PFSK-1 (cell line): ENCODE results near the gene AMMECR1.

Experiments
- FOXP2 ChIP-seq: optimal IDR thresholded peaks from 2 replicates; pipeline ENCODE3; 2011; ENCODE audit warnings: borderline replicate concordance, control low read depth, inconsistent platforms; ENCODE audit not compliant: insufficient read depth; ENCODE audit errors: extremely low read length, extremely low read depth
- POLR2AphosphoS5 ChIP-seq: IDR thresholded peaks from 2 replicates; pipeline ENCODE4 v1.6.1; 2012; ENCODE audit warnings: low read depth, mild to moderate bottlenecking, control low read depth, low read length, moderate library complexity
- TAF1 ChIP-seq: IDR thresholded peaks from 2 replicates; pipeline ENCODE4 v1.6.1; 2012; ENCODE audit warnings: low read length, control low read depth, borderline replicate concordance; ENCODE audit not compliant: insufficient read depth
- TF ChIP-seq, protein P1 (sequence below), 2 experiments: IDR thresholded peaks; 2 replicates each; pipeline versions ENCODE4 v1.6.1 to v1.8.0; 2011 to 2012; ENCODE audit warnings: low read depth in 2 of 2, low read length in 2 of 2, control low read depth in 1 of 2, inconsistent platforms in 1 of 2, mild to moderate bottlenecking in 1 of 2, moderate library complexity in 1 of 2; ENCODE audit not compliant: insufficient read depth in 1 of 2

DNA sequence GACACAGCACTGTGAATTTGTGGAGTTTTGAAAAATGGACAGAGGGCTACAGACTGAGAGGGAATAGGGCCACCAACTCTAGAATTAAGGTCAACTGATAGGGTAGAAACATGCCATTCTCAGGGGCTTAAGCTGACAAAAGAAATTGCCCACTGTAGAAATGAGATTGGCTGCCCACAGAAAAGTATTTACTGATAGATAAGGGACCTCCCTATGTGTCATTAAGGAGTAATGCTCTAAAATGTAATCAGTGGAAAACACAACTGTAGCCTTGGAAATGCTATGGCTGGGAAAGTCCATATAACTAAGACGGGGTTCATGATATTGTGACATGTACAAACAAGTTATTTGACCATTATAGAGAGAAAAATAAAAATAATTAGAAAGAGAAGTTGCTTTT, 45.4 kb upstream of the AMMECR1 start:
- no peak for TF ChIP-seq TAF1
- no peak for TF ChIP-seq POLR2AphosphoS5
- TF ChIP-seq, protein P1, sequence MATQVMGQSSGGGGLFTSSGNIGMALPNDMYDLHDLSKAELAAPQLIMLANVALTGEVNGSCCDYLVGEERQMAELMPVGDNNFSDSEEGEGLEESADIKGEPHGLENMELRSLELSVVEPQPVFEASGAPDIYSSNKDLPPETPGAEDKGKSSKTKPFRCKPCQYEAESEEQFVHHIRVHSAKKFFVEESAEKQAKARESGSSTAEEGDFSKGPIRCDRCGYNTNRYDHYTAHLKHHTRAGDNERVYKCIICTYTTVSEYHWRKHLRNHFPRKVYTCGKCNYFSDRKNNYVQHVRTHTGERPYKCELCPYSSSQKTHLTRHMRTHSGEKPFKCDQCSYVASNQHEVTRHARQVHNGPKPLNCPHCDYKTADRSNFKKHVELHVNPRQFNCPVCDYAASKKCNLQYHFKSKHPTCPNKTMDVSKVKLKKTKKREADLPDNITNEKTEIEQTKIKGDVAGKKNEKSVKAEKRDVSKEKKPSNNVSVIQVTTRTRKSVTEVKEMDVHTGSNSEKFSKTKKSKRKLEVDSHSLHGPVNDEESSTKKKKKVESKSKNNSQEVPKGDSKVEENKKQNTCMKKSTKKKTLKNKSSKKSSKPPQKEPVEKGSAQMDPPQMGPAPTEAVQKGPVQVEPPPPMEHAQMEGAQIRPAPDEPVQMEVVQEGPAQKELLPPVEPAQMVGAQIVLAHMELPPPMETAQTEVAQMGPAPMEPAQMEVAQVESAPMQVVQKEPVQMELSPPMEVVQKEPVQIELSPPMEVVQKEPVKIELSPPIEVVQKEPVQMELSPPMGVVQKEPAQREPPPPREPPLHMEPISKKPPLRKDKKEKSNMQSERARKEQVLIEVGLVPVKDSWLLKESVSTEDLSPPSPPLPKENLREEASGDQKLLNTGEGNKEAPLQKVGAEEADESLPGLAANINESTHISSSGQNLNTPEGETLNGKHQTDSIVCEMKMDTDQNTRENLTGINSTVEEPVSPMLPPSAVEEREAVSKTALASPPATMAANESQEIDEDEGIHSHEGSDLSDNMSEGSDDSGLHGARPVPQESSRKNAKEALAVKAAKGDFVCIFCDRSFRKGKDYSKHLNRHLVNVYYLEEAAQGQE (IDR thresholded peaks at IDR 0.05; ENCODE audit: insufficient read depth in 1 of 2, low read depth in 2 of 2, low read length in 2 of 2): no peak
- TF ChIP-seq FOXP2: no peak
